GM18505 (cell line): ENCODE data around the gene AFF4.

ENCODE experiments used
- ATAC-seq: cut with Tn5 transposase; IDR thresholded peaks from one replicate; pipeline ENCODE4 v1.9.1; 2021; ENCODE audit not compliant: unreplicated experiment
- POLR2A ChIP-seq: IDR thresholded peaks from 4 replicates; pipeline ENCODE4 v1.6.1; 2011; ENCODE audit warnings: borderline replicate concordance; ENCODE audit not compliant: insufficient read depth, insufficient read length; ENCODE audit errors: extremely low read depth

The AFF4 gene

DNA sequence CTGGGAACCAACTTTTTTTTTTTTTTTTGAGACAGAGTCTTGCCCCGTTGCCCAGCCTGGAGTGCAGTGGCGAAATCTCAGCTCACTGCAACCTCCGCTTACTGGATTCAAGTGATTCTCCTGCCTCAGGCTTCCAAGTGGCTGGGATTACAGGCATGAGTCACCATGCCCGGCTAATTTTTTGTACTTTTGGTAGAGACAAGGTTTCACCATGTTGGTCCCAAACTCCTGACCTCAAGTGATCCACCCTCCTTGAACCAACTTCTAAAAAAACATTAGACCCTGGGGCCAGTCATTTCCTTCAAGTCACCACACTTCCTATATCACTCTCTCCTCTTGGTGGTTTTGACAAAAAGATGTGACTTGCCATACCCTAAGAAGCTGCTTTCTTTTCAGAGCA is 122.1 kb downstream of the AFF4 start:
- TF ChIP-seq POLR2A = no peak
- no peak for ATAC-seq

DNA sequence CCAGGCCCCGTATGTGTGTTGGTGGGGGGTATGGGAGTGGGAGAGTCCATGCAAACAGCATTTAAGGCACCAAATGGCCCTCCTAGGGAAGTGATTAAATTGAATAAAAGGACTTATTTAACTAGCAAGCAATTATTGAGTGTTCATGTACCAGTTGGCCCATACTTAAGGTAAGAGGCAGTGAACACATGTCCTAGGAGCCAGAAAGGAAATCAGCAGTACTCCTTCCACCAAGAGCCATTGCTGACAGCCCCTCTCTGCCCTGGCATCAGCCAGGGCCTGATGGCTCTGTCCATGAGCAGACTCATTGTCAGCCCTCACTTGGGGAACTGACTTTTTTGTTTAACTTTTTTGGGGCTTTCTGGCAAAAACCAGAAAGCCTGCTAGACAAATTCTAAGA is 122.5 kb downstream of the AFF4 start:
- no peak for TF ChIP-seq POLR2A
- no peak for ATAC-seq

DNA sequence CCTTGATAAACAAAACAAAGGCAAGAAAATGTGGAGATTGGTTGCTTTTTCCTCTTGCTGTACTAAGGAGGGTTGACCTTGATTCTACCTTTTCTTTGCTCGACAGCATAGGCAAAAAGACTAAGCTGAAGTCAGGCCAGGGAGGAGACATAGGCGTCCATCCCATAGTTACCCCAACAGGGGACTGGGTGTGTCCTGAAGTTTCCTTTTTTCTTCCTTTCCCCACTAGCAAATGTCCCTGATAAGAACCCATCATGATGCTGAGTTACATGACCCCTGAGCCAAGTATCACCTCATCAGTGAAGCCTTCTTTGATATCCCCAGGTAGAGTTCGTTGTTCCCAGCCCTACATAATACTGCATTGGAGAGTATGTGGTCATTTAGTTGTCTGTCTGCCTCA is 123.1 kb downstream of the AFF4 start:
- TF ChIP-seq POLR2A = no peak

DNA sequence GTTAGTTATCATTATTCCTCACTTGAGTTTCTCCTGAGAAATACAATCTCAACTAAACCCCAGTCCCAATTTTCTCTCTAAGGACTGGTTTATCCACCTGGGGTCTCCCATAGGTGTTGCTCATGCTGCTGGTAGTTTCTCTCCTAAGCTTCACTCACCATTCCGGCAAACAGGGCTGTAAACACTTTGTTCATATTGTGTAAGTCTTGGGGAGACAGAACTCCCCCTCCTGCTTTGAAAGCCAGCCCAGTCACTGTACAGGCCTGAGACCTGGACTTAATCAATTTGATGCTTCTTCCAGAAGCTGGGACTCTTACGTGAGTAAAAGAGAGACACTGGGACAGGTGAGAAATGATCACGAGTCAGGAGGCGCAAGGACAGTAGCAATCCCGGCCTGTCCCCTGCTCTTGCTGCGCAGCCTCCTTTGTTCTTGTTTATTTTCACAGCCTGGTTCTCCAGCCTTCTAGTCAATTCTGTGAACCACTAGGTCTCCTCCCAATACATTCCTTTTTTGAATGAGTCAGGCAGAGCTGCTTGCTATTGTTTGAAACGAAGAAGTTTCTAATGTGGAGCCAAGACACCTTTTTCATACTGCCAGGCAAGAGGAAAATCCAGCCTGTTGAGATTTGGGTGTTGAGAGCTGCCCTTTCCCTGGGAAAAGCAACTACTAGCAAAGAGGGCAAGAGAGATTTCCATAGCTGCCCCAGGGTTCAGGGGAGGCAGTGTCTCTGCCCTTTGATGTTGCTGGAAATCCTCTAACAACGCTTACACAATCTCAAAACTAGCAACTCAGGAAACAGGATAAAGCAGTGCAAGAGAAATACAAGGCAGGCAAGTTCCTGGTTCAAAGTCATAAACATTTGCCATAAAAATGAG is 123.8 kb downstream of the AFF4 start:
- TF ChIP-seq POLR2A = no peak
- ATAC-seq = no peak

More for the DNA sequence above, 123.1 kb downstream of the AFF4 start:
- no peak for ATAC-seq

- ATAC-seq = no peak
Observed at GRCh38 chr5:132838516-132839282, 124.7 kb downstream of the AFF4 start.

DNA sequence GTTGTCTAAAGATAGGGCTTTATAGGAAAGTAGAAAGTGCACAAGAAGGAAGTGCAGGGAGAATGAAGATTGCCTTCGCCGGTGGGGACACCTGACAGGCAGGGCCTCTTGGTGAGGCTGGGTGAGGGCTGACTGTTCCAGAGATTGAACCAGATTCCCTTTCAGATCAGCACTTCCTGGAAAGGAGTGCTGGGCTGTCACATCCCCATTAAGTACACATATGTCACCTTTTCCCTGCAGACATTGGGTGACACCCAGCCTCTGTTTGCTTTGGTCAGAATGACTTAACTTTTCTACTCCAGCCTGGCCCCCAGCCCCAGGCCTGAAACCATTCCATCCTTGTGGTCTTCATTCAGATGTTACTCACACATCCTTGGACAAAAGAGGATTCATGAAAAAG is 125.6 kb downstream of the AFF4 start:
- TF ChIP-seq POLR2A = no peak
- no peak for ATAC-seq

More at GRCh38 chr5:132838516-132839282, 124.7 kb downstream of the AFF4 start:
- no peak for TF ChIP-seq POLR2A

GRCh38 chr5:132836852-132837251 is 126.6 kb downstream of the AFF4 start:
- no peak for ATAC-seq
- TF ChIP-seq POLR2A = no peak

DNA sequence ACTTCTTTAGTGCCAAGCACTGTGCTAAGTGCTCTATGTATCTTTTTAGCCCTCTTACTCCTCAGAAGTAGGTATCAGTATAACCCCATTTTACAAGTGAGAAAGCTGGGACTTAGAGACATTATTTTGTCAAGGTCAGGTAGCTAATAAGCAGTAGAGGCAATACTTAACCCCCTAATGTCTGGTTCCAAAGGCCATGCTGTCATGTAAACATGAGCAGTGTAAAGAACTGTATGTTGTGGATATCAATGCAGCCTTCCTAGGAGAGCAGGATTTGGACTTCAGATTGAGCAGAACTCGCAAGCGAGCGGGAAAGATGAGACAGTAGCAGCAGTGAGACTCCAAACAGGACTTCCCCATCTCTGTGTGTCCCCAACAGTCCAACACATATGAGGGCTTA is 129.4 kb downstream of the AFF4 start:
- TF ChIP-seq POLR2A = no peak
- no peak for ATAC-seq

DNA sequence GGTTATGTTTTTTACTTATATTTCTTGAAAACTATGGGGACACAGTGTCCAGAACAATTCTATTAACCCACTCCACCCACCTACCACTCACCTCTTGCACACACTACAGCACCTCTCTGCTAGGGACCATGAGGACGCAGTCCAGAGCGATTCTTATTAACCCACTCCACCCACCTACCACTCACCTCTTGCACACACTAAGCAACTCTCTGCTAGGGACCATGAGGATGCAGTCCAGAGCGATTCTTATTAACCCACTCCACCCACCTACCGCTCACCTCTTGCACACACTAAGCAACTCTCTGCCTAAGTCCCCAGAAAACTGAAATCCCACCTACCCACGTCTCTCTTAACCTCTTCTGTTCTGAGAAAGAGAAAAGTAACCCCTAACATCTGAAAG is 130.8 kb downstream of the AFF4 start:
- no peak for TF ChIP-seq POLR2A
- no peak for ATAC-seq

DNA sequence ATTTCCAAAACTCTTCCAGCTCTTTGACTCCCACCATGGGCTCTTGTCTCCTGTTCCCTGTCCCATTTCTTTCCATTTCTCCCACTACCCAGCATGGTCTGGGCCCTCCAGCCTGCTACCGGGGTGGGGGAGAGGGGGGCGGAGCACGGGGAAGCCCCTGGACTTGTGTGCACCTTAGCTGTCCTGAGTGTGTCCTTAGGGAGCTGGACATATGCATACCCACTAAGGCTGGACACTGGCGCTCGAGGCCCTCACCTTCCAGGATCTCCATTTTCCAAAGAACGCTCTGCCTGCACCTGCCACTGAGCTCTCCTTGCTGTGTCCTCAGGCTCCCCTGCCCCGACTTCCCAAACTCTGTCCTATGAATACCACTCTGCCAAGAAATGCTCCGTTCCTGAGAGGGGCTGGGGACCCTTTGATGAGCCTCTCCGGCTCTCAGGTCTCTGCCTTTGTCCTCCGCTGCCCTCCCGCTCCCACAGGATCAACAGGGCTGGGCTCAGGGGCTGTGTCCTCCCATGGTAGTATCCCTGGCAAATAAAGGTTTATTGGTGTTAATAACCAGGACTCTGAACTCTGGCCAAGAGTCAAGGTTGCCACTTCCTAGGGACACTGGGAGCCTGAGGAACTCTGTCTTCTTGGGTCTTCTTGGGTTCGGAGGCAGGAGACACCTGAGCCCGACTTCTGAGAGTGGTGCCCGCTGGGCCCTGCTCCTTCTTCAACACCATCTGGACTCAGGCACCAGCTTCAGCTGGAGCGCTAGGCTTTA is 132.2 kb downstream of the AFF4 start:
- ATAC-seq = no peak

GRCh38 chr5:132830436-132831094 is 132.9 kb downstream of the AFF4 start, which contains the start of gene SHROOM1:
SHROOM1 (minus strand) TSS chr5:132830647; CDS start chr5:132826140, 4,507 bp downstream.
- ATAC-seq = peak; percentile 52
- peak; percentile 56 for TF ChIP-seq POLR2A

More for the DNA sequence above, 132.2 kb downstream of the AFF4 start:
- no peak for TF ChIP-seq POLR2A

DNA sequence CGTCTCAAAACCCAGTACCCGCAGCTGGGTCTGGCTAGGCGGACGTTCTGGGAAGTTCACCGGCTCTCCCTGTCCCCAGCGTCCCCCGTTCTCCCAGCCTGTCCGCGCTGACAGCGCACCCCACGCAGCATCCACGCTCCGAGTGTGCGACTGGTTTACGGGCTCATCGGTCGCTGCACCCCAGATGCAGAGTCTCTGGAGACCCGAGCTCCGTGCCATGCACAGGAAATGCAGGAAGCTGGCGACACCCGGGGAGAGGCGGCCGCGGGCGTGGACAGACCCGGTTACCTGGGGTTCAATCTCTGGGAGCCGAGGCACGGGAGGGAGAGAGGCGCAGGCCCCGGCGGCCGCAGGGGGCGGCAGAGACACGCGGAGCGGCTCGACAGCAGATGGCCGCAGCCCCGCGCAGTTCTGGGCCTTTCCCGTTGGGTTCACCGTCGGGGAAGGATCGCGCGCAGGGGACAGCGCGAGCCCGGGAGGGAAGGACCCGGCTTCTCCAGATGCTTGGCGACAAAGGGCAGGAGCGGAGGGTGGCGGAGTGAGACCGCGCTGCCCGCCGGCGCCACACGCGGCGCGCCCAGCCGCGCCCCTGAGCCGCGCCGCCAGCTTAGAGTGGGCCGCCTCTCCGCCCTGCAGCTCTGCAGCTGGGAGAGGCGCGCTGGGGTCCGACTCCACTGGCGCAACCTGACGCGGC is 133.5 kb downstream of the AFF4 start:
- TF ChIP-seq POLR2A = no peak
- peak; percentile 77 for ATAC-seq
